Measurements from ENCODE around the gene POLR3B. TPM values are rescaled to one million over a fixed set of nuclear protein-coding genes. Genes with fewer than 3 reads are reported as not detected.

POLR3B gene
- polyA plus RNA-seq, 1 donor (not counting 4 experiments of a cell fraction or from before 2014, with no cell fraction given) = 13.9 TPM

DNA sequence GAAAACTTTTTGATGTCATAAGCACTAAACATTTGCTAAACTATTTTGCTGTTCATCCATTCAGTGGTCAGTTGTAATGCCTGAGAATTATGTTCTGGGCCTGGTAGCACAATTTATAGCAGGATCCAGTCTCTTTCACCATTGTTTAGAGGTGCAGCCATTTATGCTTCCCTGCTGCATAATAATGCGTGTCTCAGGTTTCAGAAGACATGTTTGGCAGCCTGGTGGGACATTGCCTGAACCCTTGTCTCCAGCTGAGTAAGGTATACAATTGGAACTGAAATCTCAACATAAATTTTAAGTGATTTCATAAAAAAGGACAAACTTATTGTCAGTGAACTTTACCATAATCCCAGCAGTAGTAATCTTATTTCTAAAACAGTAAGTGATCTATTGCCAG, 94.8 kb downstream of the POLR3B start:
- TF ChIP-seq, protein P1, sequence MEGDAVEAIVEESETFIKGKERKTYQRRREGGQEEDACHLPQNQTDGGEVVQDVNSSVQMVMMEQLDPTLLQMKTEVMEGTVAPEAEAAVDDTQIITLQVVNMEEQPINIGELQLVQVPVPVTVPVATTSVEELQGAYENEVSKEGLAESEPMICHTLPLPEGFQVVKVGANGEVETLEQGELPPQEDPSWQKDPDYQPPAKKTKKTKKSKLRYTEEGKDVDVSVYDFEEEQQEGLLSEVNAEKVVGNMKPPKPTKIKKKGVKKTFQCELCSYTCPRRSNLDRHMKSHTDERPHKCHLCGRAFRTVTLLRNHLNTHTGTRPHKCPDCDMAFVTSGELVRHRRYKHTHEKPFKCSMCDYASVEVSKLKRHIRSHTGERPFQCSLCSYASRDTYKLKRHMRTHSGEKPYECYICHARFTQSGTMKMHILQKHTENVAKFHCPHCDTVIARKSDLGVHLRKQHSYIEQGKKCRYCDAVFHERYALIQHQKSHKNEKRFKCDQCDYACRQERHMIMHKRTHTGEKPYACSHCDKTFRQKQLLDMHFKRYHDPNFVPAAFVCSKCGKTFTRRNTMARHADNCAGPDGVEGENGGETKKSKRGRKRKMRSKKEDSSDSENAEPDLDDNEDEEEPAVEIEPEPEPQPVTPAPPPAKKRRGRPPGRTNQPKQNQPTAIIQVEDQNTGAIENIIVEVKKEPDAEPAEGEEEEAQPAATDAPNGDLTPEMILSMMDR (optimal IDR thresholded peaks at IDR 0.05 in 1 of 3, IDR thresholded peaks at IDR 0.05 in 1 of 3, conservative IDR thresholded peaks at IDR 0.05 in 1 of 3; ENCODE audit: extremely low read depth in 1 of 3, insufficient read depth in 2 of 3, low read length in 3 of 3) = no peak
- no peak for TF ChIP-seq EZH2 (IDR thresholded peaks at IDR 0.05; ENCODE audit: low read length)
- Histone ChIP-seq H3K4me2 (ENCODE audit: control insufficient read depth, extremely low read depth, insufficient read depth, low read depth, low read length) (no peak overlapping the region), H3K27me3 (ENCODE audit: control insufficient read depth, extremely low read depth, insufficient read depth, low read length) (no peaks in the 10 kb centered on the region), H3K4me1 (ENCODE audit: control insufficient read depth, extremely low read depth, insufficient read depth, low read length) (no peaks in the 10 kb centered on the region), H3K9me3 (ENCODE audit: control insufficient read depth, low read depth, low read length) (no peaks in the 10 kb centered on the region), H2AFZ (ENCODE audit: control insufficient read depth, low read length) (no peak overlapping the region), H3K27ac (ENCODE audit: control insufficient read depth, insufficient read depth, low read length) (no peak overlapping the region), H3K9ac (ENCODE audit: control insufficient read depth, extremely low read depth, insufficient read depth, low read length) (no peak overlapping the region), H3K4me3 (ENCODE audit: control insufficient read depth in 2 of 3, extremely low read depth in 1 of 3, insufficient read depth in 2 of 3, low read depth in 1 of 3, low read length in 3 of 3) (no peak overlapping the region), H3K79me2 (ENCODE audit: control insufficient read depth, insufficient read depth, low read length) (no peaks in the 10 kb centered on the region), H4K20me1 (ENCODE audit: control insufficient read depth, extremely low read depth, insufficient read depth, low read length) (no peaks in the 10 kb centered on the region), H3K9me1 (ENCODE audit: control insufficient read depth, extremely low read depth, insufficient read depth, low read length) (no peaks in the 10 kb centered on the region), H3K36me3 (ENCODE audit: control insufficient read depth in 2 of 2, extremely low read depth in 1 of 2, insufficient read depth in 2 of 2, low read length in 2 of 2) (peaks cover 0 to 2% of the 10 kb centered on the region in 2 experiments)
- FAIRE-seq (no peak), DNase-seq (ENCODE audit: low read depth, low spot score) (no peak)
- dilution Hi-C loops (cut with MboI; ENCODE audit: extremely low pct_ligation_motif_present, low sequenced_read_pairs) = no loop called here

DNA sequence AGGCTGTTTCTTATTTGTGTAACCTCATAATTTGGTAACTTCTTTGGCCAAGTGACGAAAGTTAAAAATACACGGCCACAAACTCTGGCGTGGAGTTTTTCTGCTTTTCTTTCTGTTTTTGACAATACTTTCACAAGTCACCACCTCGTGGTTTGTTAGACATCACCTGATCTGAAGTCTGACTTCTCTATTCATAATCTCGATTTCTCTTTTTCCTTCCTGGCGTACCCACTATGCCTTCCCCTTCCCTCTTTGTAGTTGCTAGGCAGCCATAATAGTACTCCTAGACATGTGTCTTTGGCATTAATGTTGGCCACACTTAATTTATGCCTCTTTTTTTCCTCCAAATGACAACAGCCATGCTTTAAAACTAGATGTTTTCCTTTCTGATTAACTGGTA, 97.6 kb downstream of the POLR3B start:
- Histone ChIP-seq H3K4me1 (ENCODE audit: control insufficient read depth, extremely low read depth, insufficient read depth, low read length) (no peaks in the 10 kb centered on the region), H4K20me1 (ENCODE audit: control insufficient read depth, extremely low read depth, insufficient read depth, low read length) (no peaks in the 10 kb centered on the region), H3K27ac (ENCODE audit: control insufficient read depth, insufficient read depth, low read length) (no peak overlapping the region), H3K27me3 (ENCODE audit: control insufficient read depth, extremely low read depth, insufficient read depth, low read length) (no peaks in the 10 kb centered on the region), H3K9me1 (ENCODE audit: control insufficient read depth, extremely low read depth, insufficient read depth, low read length) (no peaks in the 10 kb centered on the region), H3K4me3 (ENCODE audit: control insufficient read depth in 2 of 3, extremely low read depth in 1 of 3, insufficient read depth in 2 of 3, low read depth in 1 of 3, low read length in 3 of 3) (no peak overlapping the region), H3K9me3 (ENCODE audit: control insufficient read depth, low read depth, low read length) (no peaks in the 10 kb centered on the region), H3K9ac (ENCODE audit: control insufficient read depth, extremely low read depth, insufficient read depth, low read length) (no peak overlapping the region), H3K79me2 (ENCODE audit: control insufficient read depth, insufficient read depth, low read length) (no peaks in the 10 kb centered on the region), H3K4me2 (ENCODE audit: control insufficient read depth, extremely low read depth, insufficient read depth, low read depth, low read length) (no peak overlapping the region), H3K36me3 (ENCODE audit: control insufficient read depth in 2 of 2, extremely low read depth in 1 of 2, insufficient read depth in 2 of 2, low read length in 2 of 2) (peaks cover 2 to 9% of the 10 kb centered on the region in 2 experiments), H2AFZ (ENCODE audit: control insufficient read depth, low read length) (no peak overlapping the region)
- TF ChIP-seq, protein P1 (optimal IDR thresholded peaks at IDR 0.05 in 1 of 3, IDR thresholded peaks at IDR 0.05 in 1 of 3, conservative IDR thresholded peaks at IDR 0.05 in 1 of 3; ENCODE audit: extremely low read depth in 1 of 3, insufficient read depth in 2 of 3, low read length in 3 of 3) = no peak
- TF ChIP-seq EZH2 (IDR thresholded peaks at IDR 0.05; ENCODE audit: low read length) = no peak
- FAIRE-seq (no peak), DNase-seq (ENCODE audit: low read depth, low spot score) (no peak)
- dilution Hi-C loops (cut with MboI; ENCODE audit: extremely low pct_ligation_motif_present, low sequenced_read_pairs) = no loop called here

Measured in keratinocyte (primary cell).